HG02840 (cell line): Measurements from ENCODE around the gene E2F4.

Experiments
- ATAC-seq: cut with Tn5 transposase; IDR thresholded peaks from one replicate; pipeline ENCODE4 v1.9.1; 2021; ENCODE audit warnings: mild to moderate bottlenecking, moderate library complexity, moderate number of reproducible peaks; ENCODE audit not compliant: unreplicated experiment, low FRiP score

Gene E2F4

GRCh38 chr16:67206838-67207248 is 14.9 kb downstream of the E2F4 start:
- ATAC-seq, result no peak

- no peak for ATAC-seq
Observed at GRCh38 chr16:67207249-67208091, 15.5 kb downstream of the E2F4 start.

- no peak for ATAC-seq
Observed at GRCh38 chr16:67208154-67208896, 16.4 kb downstream of the E2F4 start.

- no peak for ATAC-seq
Observed at GRCh38 chr16:67209565-67209964, 17.6 kb downstream of the E2F4 start.

GRCh38 chr16:67210069-67210937 is 18.3 kb downstream of the E2F4 start:
- ATAC-seq, result no peak

- no peak for ATAC-seq
Observed at GRCh38 chr16:67211674-67212073, 19.7 kb downstream of the E2F4 start.

- ATAC-seq, result no peak
Observed at GRCh38 chr16:67212766-67213165, 20.8 kb downstream of the E2F4 start.

- no peak for ATAC-seq
Observed at GRCh38 chr16:67213197-67214019, 21.5 kb downstream of the E2F4 start.

GRCh38 chr16:67215706-67216105 is 23.8 kb downstream of the E2F4 start:
- ATAC-seq, result no peak

- ATAC-seq, result no peak
Observed at GRCh38 chr16:67216612-67217490, 24.9 kb downstream of the E2F4 start.

- no peak for ATAC-seq
Observed at GRCh38 chr16:67223992-67224391, 32.0 kb downstream of the E2F4 start.

GRCh38 chr16:67226295-67226803 is 34.4 kb downstream of the E2F4 start:
- no peak for ATAC-seq

- ATAC-seq, result peak; percentile 93
Observed at GRCh38 chr16:67226804-67227566, 35.0 kb downstream of the E2F4 start, which contains the start of gene TMEM208. TSS of gene TMEM208 (plus strand) at chr16:67227130. CDS start at chr16:67227219, 89 bp downstream.

- no peak for ATAC-seq
Observed at GRCh38 chr16:67227567-67227921, 35.6 kb downstream of the E2F4 start.

- no peak for ATAC-seq
Observed at GRCh38 chr16:67228034-67228785, 36.3 kb downstream of the E2F4 start.

- ATAC-seq, result no peak
Observed at GRCh38 chr16:67228905-67229304, 37.0 kb downstream of the E2F4 start.
